ENCODE data around the gene OR4X1.

DNA sequence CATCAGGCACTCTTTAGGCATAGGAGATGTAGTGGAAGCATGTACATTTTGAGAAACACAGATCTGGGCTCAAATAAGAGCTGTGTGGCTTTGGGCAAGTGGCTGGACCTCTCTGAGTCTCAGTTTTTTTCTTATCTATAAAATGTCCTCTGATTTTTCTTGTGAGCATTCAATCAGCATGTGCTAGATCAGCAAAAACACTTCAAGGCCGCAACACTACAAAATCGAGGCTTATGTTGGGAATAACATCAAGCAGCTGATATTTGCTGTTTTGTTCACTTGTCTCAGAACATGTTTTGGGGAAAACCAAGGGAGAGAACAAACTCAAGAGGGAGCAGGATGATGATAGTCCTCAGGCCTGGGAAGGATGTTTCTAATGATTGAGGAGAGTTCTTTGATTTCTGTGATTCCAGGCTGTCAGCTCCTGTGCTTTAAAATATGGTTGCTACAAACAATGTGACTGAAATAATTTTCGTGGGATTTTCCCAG, at the start of gene OR4X1:
- TF ChIP-seq HDGF (IDR thresholded peaks at IDR 0.05; ENCODE audit: borderline replicate concordance) (no peak), FOXM1 (IDR thresholded peaks at IDR 0.05; ENCODE audit: borderline replicate concordance) (no peak), SP1 (IDR thresholded peaks at IDR 0.05) (no peak), FOXA1 (IDR thresholded peaks at IDR 0.05) (no peak), BHLHE40 (IDR thresholded peaks at IDR 0.05; ENCODE audit: borderline replicate concordance) (no peak)
